ENCODE results near the gene MRPL49. TPM values are rescaled to one million over a fixed set of nuclear protein-coding genes. Genes with fewer than 3 reads are reported as not detected.

Gene MRPL49
- total RNA-seq, 1 experiment from 2014 or later, result 111 TPM

- Histone ChIP-seq H3K36me3 (ENCODE audit: control insufficient read depth, insufficient read depth, low read length) (peaks cover 5% of the 10 kb centered on the region; the same call in 1 of the 2 replicates), H3K27ac (ENCODE audit: low read length) (peak overlapping the region; percentile 41), H3K9me3 (ENCODE audit: control insufficient read depth, insufficient read depth, low read depth, low read length) (no peaks in the 10 kb centered on the region), H3K4me3 (ENCODE audit: low read depth in 2 of 2, low read length in 2 of 2) (no peak overlapping the region), H3K27me3 (ENCODE audit: control insufficient read depth, insufficient read depth, low read length) (no peaks in the 10 kb centered on the region), H3K4me1 (ENCODE audit: control insufficient read depth, insufficient read depth, low read length) (peaks cover 20% of the 10 kb centered on the region)
- intact Hi-C loops (cut with micrococcal nuclease; ENCODE audit: unreplicated experiment), result no loop called here
- in situ Hi-C loops (cut with HindIII; ENCODE audit: low pct_unique_long_range_greater_than_20kb, low sequenced_read_pairs), result no loop called here
- BruUV-seq (replicated peaks), result no TSS peak
- DNase-seq (ENCODE audit: low read depth, low spot score) (no peak), ATAC-seq (0 out of 2 replicates have a peak, but pooled peaks have one; percentile 20)
- no peak for TF ChIP-seq SIN3A (IDR thresholded peaks at IDR 0.05; ENCODE audit: borderline replicate concordance, insufficient read depth, low read depth, low read length)
- TF ChIP-seq CTCF (IDR thresholded peaks at IDR 0.05), result no peak
- no peak for TF ChIP-seq TCF7L2 (IDR thresholded peaks at IDR 0.05; ENCODE audit: low read depth, low read length)
- no peak for TF ChIP-seq POLR2AphosphoS5 (IDR thresholded peaks at IDR 0.05; ENCODE audit: low read depth, low read length)
- no peak for TF ChIP-seq REST (IDR thresholded peaks at IDR 0.05; ENCODE audit: insufficient read depth in 1 of 2, low read depth in 2 of 2, low read length in 1 of 2)
- ChIA-PET POLR2A (no interaction called here), CTCF (interaction anchor here (0.6 kb wide), 1 partner anchor 239 kb away, joined by 3 read pairs; no protein-coding TSS in a partner anchor)
These were observed 44.7 kb upstream of the MRPL49 start for GRCh38 chr11:65077451-65077850.

GRCh38 chr11:65078151-65078550 lies 44.0 kb upstream of the MRPL49 start:
- peak; percentile 90 for TF ChIP-seq CTCF (IDR thresholded peaks at IDR 0.05)
- no peak for TF ChIP-seq SIN3A (IDR thresholded peaks at IDR 0.05; ENCODE audit: borderline replicate concordance, insufficient read depth, low read depth, low read length)
- ChIA-PET POLR2A (no interaction called here), CTCF (no interaction called here)
- Histone ChIP-seq H3K4me1 (ENCODE audit: control insufficient read depth, insufficient read depth, low read length) (peaks cover 27% of the 10 kb centered on the region), H3K36me3 (ENCODE audit: control insufficient read depth, insufficient read depth, low read length) (peaks cover 5% of the 10 kb centered on the region), H3K4me3 (ENCODE audit: low read depth in 2 of 2, low read length in 2 of 2) (no peak overlapping the region), H3K9me3 (ENCODE audit: control insufficient read depth, insufficient read depth, low read depth, low read length) (no peaks in the 10 kb centered on the region), H3K27ac (ENCODE audit: low read length) (peak overlapping the region; percentile 41), H3K27me3 (ENCODE audit: control insufficient read depth, insufficient read depth, low read length) (no peaks in the 10 kb centered on the region)
- in situ Hi-C loops (cut with HindIII; ENCODE audit: low pct_unique_long_range_greater_than_20kb, low sequenced_read_pairs), result no loop called here
- ATAC-seq, result peak; percentile 85
- intact Hi-C loops (cut with micrococcal nuclease; ENCODE audit: unreplicated experiment), result no loop called here
- peak; percentile 58 for DNase-seq (ENCODE audit: low read depth, low spot score)
- no TSS peak for BruUV-seq (replicated peaks)

Measured in Panc1 (cell line).